ENCODE results near the gene DCUN1D3.

DCUN1D3 gene

DNA sequence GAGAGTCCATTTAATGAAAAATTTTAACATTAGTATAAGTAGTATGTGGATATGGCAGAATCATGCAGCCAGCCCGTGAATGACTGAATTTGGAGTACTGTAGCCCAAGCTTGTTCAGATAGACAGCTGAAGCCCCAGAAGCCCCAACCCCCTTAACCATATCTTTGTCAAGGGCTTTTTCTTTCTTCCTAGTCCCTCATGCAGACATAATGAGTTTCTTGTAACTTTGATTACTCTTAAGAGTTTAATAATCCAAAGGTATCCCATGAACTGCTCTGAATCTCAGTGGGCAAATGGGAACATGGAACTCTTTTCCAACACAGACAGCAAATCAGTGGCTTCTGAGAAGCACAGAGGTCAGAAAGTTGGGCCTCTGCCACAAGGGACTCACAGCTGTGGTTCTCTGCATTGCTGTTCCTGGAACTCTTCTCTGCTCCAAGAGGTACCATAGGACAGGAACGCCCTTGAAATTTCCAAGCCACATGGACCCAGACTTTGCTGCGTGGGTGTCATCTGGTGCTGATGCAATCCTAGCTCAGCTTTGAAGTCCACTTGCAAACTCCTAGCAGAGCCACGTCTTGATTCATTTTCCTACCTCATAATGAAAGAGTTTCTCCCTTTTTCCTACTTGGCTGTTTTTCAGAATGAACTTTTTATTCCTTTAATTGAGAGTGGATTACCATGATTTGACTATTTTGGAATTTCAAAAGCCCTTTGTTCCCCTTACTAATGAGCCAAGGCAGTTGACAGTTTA is 18.5 kb upstream of the DCUN1D3 start:
- DNase-seq (ENCODE audit: low read depth), result no peak
- TF ChIP-seq CTCF (IDR thresholded peaks at IDR 0.05; ENCODE audit: control insufficient read depth, extremely low read depth, insufficient read depth), result no peak
- H3K4me3 ChIP-seq (ENCODE audit: low read depth, low read length), result no peak overlapping the region

DNA sequence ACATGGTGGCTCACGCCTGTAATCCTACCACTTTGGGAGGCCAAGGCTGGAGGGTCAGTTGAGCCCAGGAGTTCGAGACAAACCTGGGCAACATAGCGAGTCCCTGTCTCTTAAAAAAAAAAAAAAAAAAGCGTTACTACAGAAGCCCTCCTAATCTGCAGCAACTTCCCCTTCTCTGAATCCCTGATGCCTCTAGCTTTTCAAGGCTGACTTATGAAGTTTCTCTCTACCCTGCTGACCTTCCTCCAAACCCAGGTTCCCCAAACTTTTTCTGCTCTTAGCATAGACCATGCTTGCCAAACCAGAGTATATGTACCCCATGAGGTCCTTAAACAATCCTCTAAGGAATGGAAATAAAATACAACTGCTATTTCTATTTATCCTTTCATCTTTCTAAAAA is 16.8 kb upstream of the DCUN1D3 start:
- no peak overlapping the region for H3K4me3 ChIP-seq (ENCODE audit: low read depth, low read length)
- no peak for TF ChIP-seq CTCF (IDR thresholded peaks at IDR 0.05; ENCODE audit: control insufficient read depth, extremely low read depth, insufficient read depth)
- no peak for DNase-seq (ENCODE audit: low read depth)

GRCh38 chr16:20916289-20916688 is 16.1 kb upstream of the DCUN1D3 start:
- TF ChIP-seq CTCF (IDR thresholded peaks at IDR 0.05; ENCODE audit: control insufficient read depth, extremely low read depth, insufficient read depth), result no peak
- DNase-seq (ENCODE audit: low read depth), result no peak
- H3K4me3 ChIP-seq (ENCODE audit: low read depth, low read length), result no peak overlapping the region

- no peak for DNase-seq (ENCODE audit: low read depth)
- no peak for TF ChIP-seq CTCF (IDR thresholded peaks at IDR 0.05; ENCODE audit: control insufficient read depth, extremely low read depth, insufficient read depth)
- no peak overlapping the region for H3K4me3 ChIP-seq (ENCODE audit: low read depth, low read length)
Observed at GRCh38 chr16:20911361-20911760, 11.2 kb upstream of the DCUN1D3 start.

GRCh38 chr16:20910781-20911321 is 10.7 kb upstream of the DCUN1D3 start:
- H3K4me3 ChIP-seq (ENCODE audit: low read depth, low read length), result no peak overlapping the region
- no peak for TF ChIP-seq CTCF (IDR thresholded peaks at IDR 0.05; ENCODE audit: control insufficient read depth, extremely low read depth, insufficient read depth)
- DNase-seq (ENCODE audit: low read depth), result no peak

DNA sequence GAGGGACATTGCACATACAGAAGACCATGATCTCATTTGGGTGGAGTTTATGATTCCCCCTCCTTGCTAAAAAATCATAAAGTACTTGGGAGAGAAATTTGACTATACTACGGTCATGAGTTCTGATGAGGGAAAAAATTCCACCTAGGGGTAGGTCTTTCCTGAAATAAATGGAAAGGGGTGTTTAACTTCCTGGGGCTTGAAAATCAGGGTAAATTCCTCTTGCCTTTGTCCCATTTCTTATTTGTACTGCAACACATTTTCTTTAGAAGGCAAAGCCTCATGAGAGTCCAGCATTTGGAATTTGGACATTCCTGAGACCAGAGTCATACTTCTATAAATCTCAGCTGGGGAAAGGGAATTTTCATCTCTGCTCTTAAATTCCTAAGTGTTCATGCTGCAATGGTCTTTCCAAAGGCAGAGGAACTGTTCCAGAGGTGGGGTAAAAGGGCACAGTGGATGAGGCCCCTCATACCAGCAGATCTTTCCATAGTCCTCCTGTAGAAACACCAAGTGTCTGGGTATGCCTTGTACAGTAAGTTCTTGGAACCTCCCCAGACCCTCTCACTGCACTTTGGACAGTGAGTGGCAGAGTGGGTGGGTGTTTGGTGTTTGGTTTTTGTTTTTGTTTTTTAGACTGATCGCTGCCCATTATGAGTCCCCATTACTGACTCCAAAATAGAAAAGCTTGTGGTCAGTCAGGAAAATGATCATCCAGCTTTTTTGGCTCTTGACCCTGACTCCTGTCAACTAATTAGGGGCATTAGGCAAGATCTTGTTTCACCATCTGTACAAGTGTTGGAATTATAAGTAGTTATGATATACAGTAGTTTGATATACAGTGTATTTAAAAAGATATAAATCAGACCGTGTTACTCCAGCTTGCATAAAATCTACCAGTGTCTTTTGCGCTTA is 6.4 kb upstream of the DCUN1D3 start:
- no peak for TF ChIP-seq CTCF (IDR thresholded peaks at IDR 0.05; ENCODE audit: control insufficient read depth, extremely low read depth, insufficient read depth)
- DNase-seq (ENCODE audit: low read depth), result no peak
- no peak overlapping the region for H3K4me3 ChIP-seq (ENCODE audit: low read depth, low read length)
